Measurements from ENCODE around the gene HES4.

The HES4 gene

GRCh38 chr1:952603-953002, 47.3 kb downstream of the HES4 start:
- in situ Hi-C loops (cut with MboI; ENCODE audit: low pct_unique_long_range_greater_than_20kb, low sequenced_read_pairs, unreplicated experiment): no loop called here
- no peak for TF ChIP-seq CTCF (IDR thresholded peaks at IDR 0.05; ENCODE audit: extremely low read depth, insufficient read depth, missing control alignments)
- DNase-seq (ENCODE audit: low spot score): no peak

GRCh38 chr1:952201-952600, 47.7 kb downstream of the HES4 start:
- TF ChIP-seq CTCF (IDR thresholded peaks at IDR 0.05; ENCODE audit: extremely low read depth, insufficient read depth, missing control alignments): no peak
- in situ Hi-C loops (cut with MboI; ENCODE audit: low pct_unique_long_range_greater_than_20kb, low sequenced_read_pairs, unreplicated experiment): no loop called here
- no peak for DNase-seq (ENCODE audit: low spot score)

GRCh38 chr1:951364-951763, 48.5 kb downstream of the HES4 start:
- DNase-seq (ENCODE audit: low spot score): no peak
- in situ Hi-C loops (cut with MboI; ENCODE audit: low pct_unique_long_range_greater_than_20kb, low sequenced_read_pairs, unreplicated experiment): no loop called here
- peak; percentile 6 for TF ChIP-seq CTCF (IDR thresholded peaks at IDR 0.05; ENCODE audit: extremely low read depth, insufficient read depth, missing control alignments)

GRCh38 chr1:950881-951280, 49.0 kb downstream of the HES4 start:
- in situ Hi-C loops (cut with MboI; ENCODE audit: low pct_unique_long_range_greater_than_20kb, low sequenced_read_pairs, unreplicated experiment): no loop called here
- no peak for TF ChIP-seq CTCF (IDR thresholded peaks at IDR 0.05; ENCODE audit: extremely low read depth, insufficient read depth, missing control alignments)
- no peak for DNase-seq (ENCODE audit: low spot score)

GRCh38 chr1:950268-950667, 49.6 kb downstream of the HES4 start:
- no peak for TF ChIP-seq CTCF (IDR thresholded peaks at IDR 0.05; ENCODE audit: extremely low read depth, insufficient read depth, missing control alignments)
- in situ Hi-C loops (cut with MboI; ENCODE audit: low pct_unique_long_range_greater_than_20kb, low sequenced_read_pairs, unreplicated experiment): no loop called here
- DNase-seq (ENCODE audit: low spot score): no peak
